GM12878 (cell line): ENCODE data around the gene PPAT.

Experiments
- ASH2L ChIP-seq: fragments of 300-600, 200-600 bp; sonication (generic); IDR thresholded peaks from 2 replicates; pipeline ENCODE4 v1.6.1; 2017; ENCODE audit warnings: low read depth, mild to moderate bottlenecking, borderline replicate concordance
- ATF7 ChIP-seq: fragments of 450-650 bp; IDR thresholded peaks from 2 replicates; pipeline ENCODE4 v1.6.1; 2016; ENCODE audit warnings: low read depth, mild to moderate bottlenecking
- E2F4 ChIP-seq: IDR thresholded peaks from 2 replicates; pipeline ENCODE4 v1.6.1; 2012; ENCODE audit warnings: low read depth, low read length, improper control_type of control experiment
- EZH2 ChIP-seq: IDR thresholded peaks from 2 replicates; pipeline ENCODE4 v1.6.1; 2012; ENCODE audit warnings: low read depth, mild to moderate bottlenecking, control low read depth, inconsistent platforms, low read length, borderline replicate concordance; ENCODE audit not compliant: control insufficient read depth
- NR2C2 ChIP-seq: IDR thresholded peaks from 2 replicates; pipeline ENCODE4 v1.6.1; 2011; ENCODE audit warnings: borderline replicate concordance, low read depth; ENCODE audit not compliant: control insufficient read depth, insufficient read length

GRCh38 chr4:56408978-56409377 lies 26.4 kb downstream of the PPAT start:
- TF ChIP-seq ASH2L = no peak
- TF ChIP-seq NR2C2 = no peak
- TF ChIP-seq EZH2 = no peak
- no peak for TF ChIP-seq E2F4
- TF ChIP-seq ATF7 = no peak
